ENCODE data around the gene GPC5.

The GPC5 gene

GRCh38 chr13:91459485-91459884 is 61.1 kb downstream of the GPC5 start:
- TF ChIP-seq CTCF (IDR thresholded peaks at IDR 0.05; ENCODE audit: insufficient read depth, missing control alignments), result no peak
- no peak for FAIRE-seq
- no peak for DNase-seq (ENCODE audit: insufficient read length, low spot score)

- TF ChIP-seq CTCF (IDR thresholded peaks at IDR 0.05; ENCODE audit: insufficient read depth, missing control alignments), result no peak
- DNase-seq (ENCODE audit: insufficient read length, low spot score) (no peak), FAIRE-seq (peak; percentile 29)
These were observed 65.9 kb downstream of the GPC5 start for GRCh38 chr13:91464336-91464735.

- no peak for DNase-seq (ENCODE audit: insufficient read length, low spot score)
These were observed 68.8 kb downstream of the GPC5 start for GRCh38 chr13:91467236-91467635.

GRCh38 chr13:91468301-91468700 is 69.9 kb downstream of the GPC5 start:
- TF ChIP-seq CTCF (IDR thresholded peaks at IDR 0.05; ENCODE audit: insufficient read depth, missing control alignments), result no peak
- FAIRE-seq, result no peak
- DNase-seq (ENCODE audit: insufficient read length, low spot score), result no peak

More at GRCh38 chr13:91467236-91467635, 68.8 kb downstream of the GPC5 start:
- TF ChIP-seq CTCF (IDR thresholded peaks at IDR 0.05; ENCODE audit: insufficient read depth, missing control alignments), result no peak
- no peak for FAIRE-seq

GRCh38 chr13:91470084-91470621 is 71.7 kb downstream of the GPC5 start:
- FAIRE-seq, result no peak
- no peak for DNase-seq (ENCODE audit: insufficient read length, low spot score)
- no peak for TF ChIP-seq CTCF (IDR thresholded peaks at IDR 0.05; ENCODE audit: insufficient read depth, missing control alignments)

GRCh38 chr13:91470681-91471080 is 72.3 kb downstream of the GPC5 start:
- TF ChIP-seq CTCF (IDR thresholded peaks at IDR 0.05; ENCODE audit: insufficient read depth, missing control alignments), result no peak
- DNase-seq (ENCODE audit: insufficient read length, low spot score) (no peak), FAIRE-seq (no peak)

GRCh38 chr13:91482427-91482826 is 84.0 kb downstream of the GPC5 start:
- DNase-seq (ENCODE audit: insufficient read length, low spot score) (no peak), FAIRE-seq (no peak)
- no peak for TF ChIP-seq CTCF (IDR thresholded peaks at IDR 0.05; ENCODE audit: insufficient read depth, missing control alignments)

Data from D721Med (cell line).